Activated gamma-delta T cell treated with Interleukin-2 at 50 U/mL for 16 hours (primary cell): ENCODE measurements around the gene PRKAR1B.

Experiments used
- DNase-seq: peaks from one replicate; pipeline ENCODE4 v3.0.0-alpha.2; 2020

PRKAR1B gene

GRCh38 chr7:690478-691360 lies 36.4 kb downstream of the PRKAR1B start:
- no peak for DNase-seq

GRCh38 chr7:685540-685939 lies 41.5 kb downstream of the PRKAR1B start:
- DNase-seq: no peak

GRCh38 chr7:684416-684815 lies 42.7 kb downstream of the PRKAR1B start:
- DNase-seq: no peak

GRCh38 chr7:683526-684205 lies 43.4 kb downstream of the PRKAR1B start:
- no peak for DNase-seq

GRCh38 chr7:682810-683209 lies 44.3 kb downstream of the PRKAR1B start:
- no peak for DNase-seq

- DNase-seq: no peak
Observed at GRCh38 chr7:681551-682307, 45.4 kb downstream of the PRKAR1B start.

- DNase-seq: no peak
Observed at GRCh38 chr7:680411-681127, 46.5 kb downstream of the PRKAR1B start.

GRCh38 chr7:676972-677385 lies 50.1 kb downstream of the PRKAR1B start:
- DNase-seq: no peak

GRCh38 chr7:676246-676971 lies 50.7 kb downstream of the PRKAR1B start:
- DNase-seq: no peak

GRCh38 chr7:674454-675410 lies 52.3 kb downstream of the PRKAR1B start:
- DNase-seq: no peak

GRCh38 chr7:673681-674453 lies 53.2 kb downstream of the PRKAR1B start:
- DNase-seq: no peak

- no peak for DNase-seq
Observed at GRCh38 chr7:672891-673290, 54.2 kb downstream of the PRKAR1B start.

GRCh38 chr7:671415-672042 lies 55.6 kb downstream of the PRKAR1B start:
- DNase-seq: no peak

- DNase-seq: no peak
Observed at GRCh38 chr7:670501-671390, 56.3 kb downstream of the PRKAR1B start.

GRCh38 chr7:668958-669357 lies 58.1 kb downstream of the PRKAR1B start:
- no peak for DNase-seq

- DNase-seq: no peak
Observed at GRCh38 chr7:668139-668931, 58.7 kb downstream of the PRKAR1B start.

- no peak for DNase-seq
Observed at GRCh38 chr7:666454-667292, 60.4 kb downstream of the PRKAR1B start.
